GM23248 (cell line): ENCODE data around the gene DAB1. TPM values are rescaled to one million over a fixed set of nuclear protein-coding genes. Genes with fewer than 3 reads are reported as not detected.

ENCODE experiments used
- DNase-seq: peaks from one replicate; pipeline ENCODE4 v3.0.0-alpha.2; 2015
- H2AFZ ChIP-seq: fragments of 200-600 bp; sonication (generic); 2 replicates; pipeline ENCODE4 v1.6.1; 2016; ENCODE audit warnings: antibody characterized with exemption
- H3F3A ChIP-seq: fragments of 200-600 bp; sonication (generic); 2 replicates; pipeline ENCODE4 v1.6.1; 2016; ENCODE audit warnings: mild to moderate bottlenecking, antibody characterized with exemption, mixed run types; ENCODE audit not compliant: insufficient read depth
- H3K27ac ChIP-seq: fragments of 200-600 bp; sonication (generic); 2 replicates; pipeline ENCODE4 v1.5.1; 2016; ENCODE audit warnings: mild to moderate bottlenecking
- H3K27me3 ChIP-seq: fragments of 200-600 bp; sonication (generic); replicated peaks from 2 replicates; pipeline ENCODE4 v1.6.1; 2016; ENCODE audit warnings: mild to moderate bottlenecking; ENCODE audit not compliant: insufficient read depth
- H3K36me3 ChIP-seq: fragments of 200-600 bp; sonication (generic); 2 replicates; pipeline ENCODE4 v1.6.1; 2016; ENCODE audit warnings: low read depth, mild to moderate bottlenecking
- H3K4me1 ChIP-seq: fragments of 200-600 bp; sonication (generic); 2 replicates; pipeline ENCODE4 v1.6.1; 2016; ENCODE audit warnings: mild to moderate bottlenecking; ENCODE audit not compliant: insufficient read depth
- H3K4me2 ChIP-seq: fragments of 200-600 bp; sonication (generic); one replicate; pipeline ENCODE4 v1.6.1; 2016; ENCODE audit warnings: mild to moderate bottlenecking; ENCODE audit not compliant: unreplicated experiment
- H3K4me3 ChIP-seq: fragments of 200-600 bp; sonication (generic); 2 replicates; pipeline ENCODE4 v1.5.1; 2016; ENCODE audit warnings: mild to moderate bottlenecking
- H3K79me2 ChIP-seq: fragments of 200-600 bp; sonication (generic); 2 replicates; pipeline ENCODE4 v1.6.1; 2016; ENCODE audit warnings: mild to moderate bottlenecking; ENCODE audit not compliant: insufficient read depth
- H3K9ac ChIP-seq: fragments of 200-600 bp; sonication (generic); 2 replicates; pipeline ENCODE4 v1.6.1; 2016; ENCODE audit warnings: mild to moderate bottlenecking
- H3K9me2 ChIP-seq: fragments of 200-600 bp; sonication (generic); 2 replicates; pipeline ENCODE4 v1.6.1; 2016; ENCODE audit warnings: mixed run types, mild to moderate bottlenecking, moderate library complexity; ENCODE audit not compliant: insufficient read depth
- H3K9me3 ChIP-seq: fragments of 200-600 bp; sonication (generic); one replicate; pipeline ENCODE4 v1.6.1; 2017; ENCODE audit warnings: low read depth
- H4K20me1 ChIP-seq: fragments of 200-600 bp; sonication (generic); 2 replicates; pipeline ENCODE4 v1.6.0; 2016; ENCODE audit not compliant: insufficient read depth
- EZH2 ChIP-seq: fragments of 200-600 bp; sonication (generic); IDR thresholded peaks from 2 replicates; pipeline ENCODE4 v1.6.1; 2018; ENCODE audit warnings: antibody characterized with exemption, mild to moderate bottlenecking; ENCODE audit not compliant: insufficient read depth, poor library complexity, severe bottlenecking
- EZH2phosphoT487 ChIP-seq: fragments of 200-600 bp; sonication (generic); IDR thresholded peaks from 2 replicates; pipeline ENCODE4 v1.6.1; 2018; ENCODE audit warnings: antibody characterized with exemption, moderate library complexity, mild to moderate bottlenecking, low read depth; ENCODE audit not compliant: insufficient read depth
- WGBS, 2 experiments: methylation state at CpG; one replicate each; pipeline ENCODE4 v1.1.6; 2015 to 2017; ENCODE audit warnings: low lambda C conversion rate in 2 of 2, low coverage in 1 of 2; ENCODE audit errors: missing lambda C conversion rate in 2 of 2; 5-methylcytosine and 5-hydroxymethylcytosine counted together
- in situ Hi-C: fragments of 300-500 bp; cut with MboI; formaldehyde crosslinking; loops from 2 replicates; pipeline ENCODE4 v1.15.0; 2020
- polyA plus RNA-seq: library from polyadenylated mRNA; unstranded; fragments of >200 nt; fragmentation: Nextera tagmentation; extraction: Ambion mirVana; gene quantifications from 2 replicates; pipeline ENCODE4 v1.2.1, GENCODE V29; 2016
- total RNA-seq: library from RNA; depleted of rRNA; stranded (reverse); fragments of >200 nt; shearing (Covaris generic); gene quantifications from 2 replicates; pipeline ENCODE4 v1.2.3, GENCODE V29; 2014

Gene DAB1
- total and polyA plus RNA-seq, 2 experiments from 2014 or later = 0.11 to 0.39 TPM

DNA sequence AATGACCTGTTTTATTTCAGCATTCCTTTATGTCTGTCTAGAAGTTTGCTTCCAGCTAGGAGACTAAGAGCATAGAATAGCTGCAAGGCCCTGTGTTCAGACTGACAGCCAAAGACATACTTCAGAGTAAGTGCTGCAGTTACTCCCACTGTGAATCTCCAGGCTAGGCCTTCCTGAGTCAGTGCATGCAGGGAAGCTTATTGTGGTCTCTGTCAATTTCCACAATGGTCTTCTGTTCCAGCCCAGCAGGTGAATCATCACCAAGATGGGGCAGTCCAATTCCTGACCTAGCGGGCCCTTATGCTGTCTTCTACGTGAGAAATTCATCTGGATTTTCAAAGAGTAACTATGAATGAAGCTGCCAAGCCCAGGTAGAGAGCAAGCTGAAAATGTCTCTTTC lies 311.7 kb downstream of the DAB1 start:
- Histone ChIP-seq H3K4me2 (no peak overlapping the region), H4K20me1 (no peaks in the 10 kb centered on the region), H3F3A (no peaks in the 10 kb centered on the region), H3K36me3 (no peaks in the 10 kb centered on the region), H3K4me3 (no peak overlapping the region), H3K27me3 (no peaks in the 10 kb centered on the region), H3K4me1 (no peaks in the 10 kb centered on the region), H3K9me2 (no peaks in the 10 kb centered on the region), H3K9me3 (no peaks in the 10 kb centered on the region), H3K27ac (no peak overlapping the region), H2AFZ (no peak overlapping the region), H3K79me2 (no peaks in the 10 kb centered on the region), H3K9ac (no peak overlapping the region)
- in situ Hi-C loops = no loop called here
- WGBS, 2 experiments = 85 to 93% methylated on average over 2 of the region's 2 CpGs
- TF ChIP-seq EZH2 = no peak
- TF ChIP-seq EZH2phosphoT487 = no peak
- peak; percentile 36 for DNase-seq

DNA sequence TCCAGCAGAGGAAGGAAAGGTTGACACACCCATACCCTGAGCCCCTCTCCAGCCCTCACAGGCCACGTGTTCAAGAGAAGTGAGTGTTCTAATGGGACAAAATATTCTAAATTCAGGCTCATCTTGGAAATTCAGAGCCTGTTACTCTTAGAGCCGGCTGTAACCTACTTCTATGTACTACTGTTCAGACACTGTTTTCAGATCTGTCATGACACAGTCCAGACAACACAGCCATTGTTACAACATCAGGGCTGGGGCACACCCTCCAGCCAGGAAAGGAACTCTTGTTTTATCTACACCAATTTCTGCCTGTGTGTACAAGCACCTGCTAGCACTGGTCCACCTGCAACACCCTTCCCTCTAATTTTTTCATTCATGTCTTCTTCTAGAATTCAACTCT lies 312.7 kb downstream of the DAB1 start:
- TF ChIP-seq EZH2phosphoT487 (no peak), EZH2 (no peak)
- Histone ChIP-seq H3K4me1 (no peaks in the 10 kb centered on the region), H3K4me3 (no peak overlapping the region), H3F3A (no peaks in the 10 kb centered on the region), H3K9me3 (no peaks in the 10 kb centered on the region), H3K36me3 (no peaks in the 10 kb centered on the region), H3K27ac (no peak overlapping the region), H3K9me2 (no peaks in the 10 kb centered on the region), H4K20me1 (no peaks in the 10 kb centered on the region), H3K9ac (no peak overlapping the region), H3K79me2 (no peaks in the 10 kb centered on the region), H3K27me3 (no peaks in the 10 kb centered on the region), H2AFZ (no peak overlapping the region), H3K4me2 (no peak overlapping the region)
- 78 to 81% methylated on average over 2 of the region's 2 CpGs for WGBS, 2 experiments
- DNase-seq = no peak
- in situ Hi-C loops = no loop called here

DNA sequence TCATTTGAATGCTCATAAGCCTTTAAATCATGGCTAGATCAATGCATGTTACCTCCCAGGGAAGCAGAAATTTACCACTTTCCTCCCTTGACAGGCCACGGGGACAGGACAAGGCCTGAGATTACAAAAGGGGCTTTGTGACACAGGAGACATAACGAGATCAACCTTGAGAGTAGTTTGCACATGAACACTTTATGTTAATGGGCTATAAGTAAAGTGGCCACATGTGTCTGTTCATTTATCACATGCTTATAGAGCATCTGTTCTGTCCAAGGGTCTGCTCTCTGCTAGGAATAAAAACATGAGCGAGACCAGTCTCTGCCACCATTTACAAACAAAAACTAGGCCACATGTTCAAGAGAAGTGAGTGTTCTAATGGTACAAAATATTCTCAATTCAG lies 314.0 kb downstream of the DAB1 start:
- Histone ChIP-seq H3K9ac (no peak overlapping the region), H3K9me3 (no peaks in the 10 kb centered on the region), H3K27ac (no peak overlapping the region), H4K20me1 (no peaks in the 10 kb centered on the region), H3F3A (no peaks in the 10 kb centered on the region), H3K36me3 (no peaks in the 10 kb centered on the region), H3K9me2 (no peaks in the 10 kb centered on the region), H2AFZ (no peak overlapping the region), H3K4me2 (no peak overlapping the region), H3K27me3 (no peaks in the 10 kb centered on the region), H3K4me3 (no peak overlapping the region), H3K4me1 (no peaks in the 10 kb centered on the region), H3K79me2 (no peaks in the 10 kb centered on the region)
- in situ Hi-C loops = no loop called here
- TF ChIP-seq EZH2phosphoT487 (no peak), EZH2 (no peak)
- no peak for DNase-seq
- WGBS, 2 experiments = 55 to 57% methylated on average over 3 of the region's 3 CpGs

DNA sequence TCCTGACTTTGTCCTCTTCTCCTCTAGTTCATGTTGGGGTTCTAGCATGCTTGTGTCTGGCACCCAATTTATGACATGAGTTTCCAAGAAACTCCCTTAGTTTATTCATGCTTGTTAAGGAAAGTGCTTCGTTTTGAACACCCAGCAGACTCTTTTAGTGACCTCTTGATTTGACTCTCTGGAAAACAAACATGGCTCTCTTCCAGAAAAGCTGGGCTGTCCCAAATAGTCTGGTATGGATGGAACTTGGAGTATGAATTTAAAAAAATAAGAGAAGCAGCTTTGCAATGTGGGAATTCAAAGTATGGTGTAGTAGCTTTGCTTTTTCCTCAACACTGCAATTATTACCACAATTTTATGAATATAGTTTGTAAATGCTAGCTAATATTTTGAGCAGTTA lies 314.6 kb downstream of the DAB1 start:
- Histone ChIP-seq H2AFZ (no peak overlapping the region), H3K36me3 (no peaks in the 10 kb centered on the region), H3K9ac (no peak overlapping the region), H3K79me2 (no peaks in the 10 kb centered on the region), H4K20me1 (no peaks in the 10 kb centered on the region), H3K4me2 (no peak overlapping the region), H3K9me2 (no peaks in the 10 kb centered on the region), H3F3A (no peaks in the 10 kb centered on the region), H3K9me3 (no peaks in the 10 kb centered on the region), H3K4me3 (no peak overlapping the region), H3K27me3 (no peaks in the 10 kb centered on the region), H3K27ac (no peak overlapping the region), H3K4me1 (no peaks in the 10 kb centered on the region)
- WGBS, 2 experiments = 21 to 29% methylated on average over 1 of the region's 1 CpG
- no peak for TF ChIP-seq EZH2phosphoT487
- TF ChIP-seq EZH2 = no peak
- DNase-seq = no peak
- in situ Hi-C loops = no loop called here

- WGBS, 2 experiments = 81 to 86% methylated on average over 4 of the region's 4 CpGs
Observed at GRCh38 chr1:57106296-57106695, 317.6 kb downstream of the DAB1 start.

More at GRCh38 chr1:57106296-57106695, 317.6 kb downstream of the DAB1 start:
- H3K36me3 ChIP-seq = no peaks in the 10 kb centered on the region
- in situ Hi-C loops = no loop called here
- H3K27ac ChIP-seq = no peak overlapping the region
- no peaks in the 10 kb centered on the region for H4K20me1 ChIP-seq
- TF ChIP-seq EZH2phosphoT487 (no peak), EZH2 (no peak)
- no peaks in the 10 kb centered on the region for H3K9me2 ChIP-seq
- no peak overlapping the region for H3K4me2 ChIP-seq
- no peaks in the 10 kb centered on the region for H3F3A ChIP-seq
- H3K4me3 ChIP-seq = no peak overlapping the region
- DNase-seq = no peak
- H3K79me2 ChIP-seq = no peaks in the 10 kb centered on the region
- H3K9me3 ChIP-seq = no peaks in the 10 kb centered on the region
- H2AFZ ChIP-seq = no peak overlapping the region
- H3K27me3 ChIP-seq = no peaks in the 10 kb centered on the region
- 0 out of 2 replicates have a peak, but pooled peaks cover 2% of the 10 kb centered on the region for H3K4me1 ChIP-seq
- no peak overlapping the region for H3K9ac ChIP-seq
